Liver (tissue), 3 donors: ENCODE data around the gene IDI2.

Experiments used
- GABPA ChIP-seq, 2 donors: IDR thresholded peaks in 1 of 2; conservative IDR thresholded peaks in 1 of 2; 2 replicates each; pipeline ENCODE4 v1.6.1; 2016; ENCODE audit warnings: antibody characterized with exemption in 2 of 2, mild to moderate bottlenecking in 1 of 2, moderate library complexity in 1 of 2
- JUND ChIP-seq, 2 donors: IDR thresholded peaks; 2 replicates each; pipeline ENCODE4 v1.6.1; 2016; ENCODE audit warnings: antibody characterized with exemption in 2 of 2
- TF ChIP-seq, protein P1 (sequence below): fragments of 150-350 bp; IDR thresholded peaks from 2 replicates; pipeline ENCODE4 v1.5.1; 2017; ENCODE audit warnings: improper control_type of control experiment, low read depth, low read length; ENCODE audit not compliant: missing input control
- donor health status: healthy.
- donor health status: healthy.

DNA sequence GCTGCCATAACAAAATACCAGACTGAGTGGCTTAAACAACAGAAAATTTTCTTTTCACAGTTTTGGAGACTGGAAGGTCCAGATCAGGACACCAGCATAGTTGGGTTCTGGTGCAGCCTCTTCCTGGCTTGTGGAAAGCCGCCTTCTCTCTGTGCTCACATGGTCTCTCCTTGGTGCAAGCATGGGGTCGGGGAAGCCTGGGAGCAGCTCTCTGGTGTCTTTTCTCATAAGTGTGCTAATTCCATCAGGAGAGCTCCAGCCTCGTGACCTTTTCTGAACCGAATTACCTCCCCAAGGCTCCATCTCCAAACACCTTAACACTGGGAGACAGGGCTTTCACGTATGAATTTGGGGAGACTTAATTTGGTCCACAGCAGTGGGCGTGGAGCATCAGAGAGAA, 42.3 kb downstream of the IDI2 start:
- TF ChIP-seq JUND (IDR thresholded peaks at IDR 0.05) (no peak), GABPA (IDR thresholded peaks at IDR 0.05 in 1 of 2, conservative IDR thresholded peaks at IDR 0.05 in 1 of 2) (no peak)
- TF ChIP-seq, protein P1, sequence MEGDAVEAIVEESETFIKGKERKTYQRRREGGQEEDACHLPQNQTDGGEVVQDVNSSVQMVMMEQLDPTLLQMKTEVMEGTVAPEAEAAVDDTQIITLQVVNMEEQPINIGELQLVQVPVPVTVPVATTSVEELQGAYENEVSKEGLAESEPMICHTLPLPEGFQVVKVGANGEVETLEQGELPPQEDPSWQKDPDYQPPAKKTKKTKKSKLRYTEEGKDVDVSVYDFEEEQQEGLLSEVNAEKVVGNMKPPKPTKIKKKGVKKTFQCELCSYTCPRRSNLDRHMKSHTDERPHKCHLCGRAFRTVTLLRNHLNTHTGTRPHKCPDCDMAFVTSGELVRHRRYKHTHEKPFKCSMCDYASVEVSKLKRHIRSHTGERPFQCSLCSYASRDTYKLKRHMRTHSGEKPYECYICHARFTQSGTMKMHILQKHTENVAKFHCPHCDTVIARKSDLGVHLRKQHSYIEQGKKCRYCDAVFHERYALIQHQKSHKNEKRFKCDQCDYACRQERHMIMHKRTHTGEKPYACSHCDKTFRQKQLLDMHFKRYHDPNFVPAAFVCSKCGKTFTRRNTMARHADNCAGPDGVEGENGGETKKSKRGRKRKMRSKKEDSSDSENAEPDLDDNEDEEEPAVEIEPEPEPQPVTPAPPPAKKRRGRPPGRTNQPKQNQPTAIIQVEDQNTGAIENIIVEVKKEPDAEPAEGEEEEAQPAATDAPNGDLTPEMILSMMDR = no peak
